CD4-positive, alpha-beta memory T cell (primary cell): Measurements from ENCODE around the gene MICALL2. TPM values are rescaled to one million over a fixed set of nuclear protein-coding genes. Genes with fewer than 3 reads are reported as not detected.
"Not testable (repeated sequence)": the region's sequence is repeated elsewhere in the genome, so short reads cannot be mapped to it uniquely, and the experiment has no call there.

Source experiments
- CTCF ChIA-PET: fragments of 350-600 bp; sonication (Branson Sonifier 250); formaldehyde crosslinking; loops from one replicate; lab custom pipeline; 2021; ENCODE audit warnings: inconsistent platforms; ENCODE audit not compliant: partially characterized antibody; lab: Charles Lee
- POLR2A ChIA-PET: fragments of 350-600 bp; sonication (Branson Sonifier 250); formaldehyde crosslinking; loops from one replicate; lab custom pipeline; 2021; ENCODE audit not compliant: partially characterized antibody; lab: Charles Lee
- DNase-seq, 5 donors: peaks; one replicate each; pipeline versions ENCODE4 v3.0.0 to v3.0.0-alpha.2; 2020 to 2022; ENCODE audit warnings: mixed read lengths in 1 of 5
- H3K27ac ChIP-seq: one replicate; pipeline ENCODE4 v1.7.0; 2013; ENCODE audit warnings: low read depth, low read length
- H3K27me3 ChIP-seq: 2 replicates; pipeline ENCODE4 v1.7.0; 2013; ENCODE audit warnings: mild to moderate bottlenecking, low read length, moderate library complexity; ENCODE audit not compliant: insufficient read depth
- H3K36me3 ChIP-seq: 2 replicates; pipeline ENCODE4 v1.7.0; 2013; ENCODE audit warnings: mild to moderate bottlenecking, low read length, moderate library complexity; ENCODE audit not compliant: insufficient read depth
- H3K4me1 ChIP-seq: 2 replicates; pipeline ENCODE4 v1.7.0; 2013; ENCODE audit warnings: mild to moderate bottlenecking, low read length, moderate library complexity; ENCODE audit not compliant: insufficient read depth
- H3K4me3 ChIP-seq, 2 donors: one replicate each; pipeline ENCODE4 v1.7.0; 2013; ENCODE audit warnings: low read length in 2 of 2, mild to moderate bottlenecking in 1 of 2
- H3K9me3 ChIP-seq, 2 donors: one replicate each; pipeline ENCODE4 v1.7.0; 2013; ENCODE audit warnings: low read length in 2 of 2, control low read depth in 1 of 2; ENCODE audit not compliant: control insufficient read depth in 1 of 2
- H3K27ac Mint-ChIP-seq, 7 donors: one replicate each; pipeline ENCODE4 v1.8.0; 2020 to 2021; ENCODE audit warnings: mixed read lengths in 7 of 7, mild to moderate bottlenecking in 6 of 7, inconsistent platforms in 3 of 7, moderate library complexity in 3 of 7
- H3K27me3 Mint-ChIP-seq, 2 donors: one replicate each; pipeline ENCODE4 v1.8.0; 2020 to 2021; ENCODE audit warnings: mixed read lengths in 2 of 2
- H3K36me3 Mint-ChIP-seq, 2 donors: one replicate each; pipeline ENCODE4 v1.8.0; 2020 to 2021; ENCODE audit warnings: mixed read lengths in 2 of 2, inconsistent platforms in 1 of 2, mild to moderate bottlenecking in 1 of 2
- H3K4me1 Mint-ChIP-seq, 4 donors: one replicate each; pipeline ENCODE4 v1.8.0; 2020 to 2021; ENCODE audit warnings: mixed read lengths in 4 of 4, mild to moderate bottlenecking in 1 of 4
- H3K4me3 Mint-ChIP-seq, 8 donors: one replicate each; pipeline ENCODE4 v1.8.0; 2020 to 2021; ENCODE audit warnings: mixed read lengths in 8 of 8, mild to moderate bottlenecking in 7 of 8, moderate library complexity in 6 of 8, inconsistent platforms in 3 of 8
- H3K9me3 Mint-ChIP-seq, 8 donors: one replicate each; pipeline ENCODE4 v1.8.0; 2020 to 2021; ENCODE audit warnings: mixed read lengths in 8 of 8, mild to moderate bottlenecking in 5 of 8, inconsistent platforms in 3 of 8, moderate library complexity in 1 of 8
- intact Hi-C: fragments of 100-400 bp; cut with micrococcal nuclease; formaldehyde crosslinking; loops from one replicate; pipeline ENCODE4 v1.15.1; 2023
- polyA plus RNA-seq, 2 donors: library from polyadenylated mRNA; unstranded; fragments of 300-500 nt; fragmentation: Illumina TruSeq; gene quantifications; one replicate each; pipeline ENCODE4 v1.2.3, GENCODE V29; 2021
- total RNA-seq, 2 experiments: library from RNA; stranded (reverse); gene quantifications; one replicate each; pipeline ENCODE4 v1.2.3, GENCODE V29; 2021

MICALL2 gene
- total and polyA plus RNA-seq, 4 experiments from 2014 or later = 0.44 to 3.3 (median 2.6) TPM; not detected in 1

DNA sequence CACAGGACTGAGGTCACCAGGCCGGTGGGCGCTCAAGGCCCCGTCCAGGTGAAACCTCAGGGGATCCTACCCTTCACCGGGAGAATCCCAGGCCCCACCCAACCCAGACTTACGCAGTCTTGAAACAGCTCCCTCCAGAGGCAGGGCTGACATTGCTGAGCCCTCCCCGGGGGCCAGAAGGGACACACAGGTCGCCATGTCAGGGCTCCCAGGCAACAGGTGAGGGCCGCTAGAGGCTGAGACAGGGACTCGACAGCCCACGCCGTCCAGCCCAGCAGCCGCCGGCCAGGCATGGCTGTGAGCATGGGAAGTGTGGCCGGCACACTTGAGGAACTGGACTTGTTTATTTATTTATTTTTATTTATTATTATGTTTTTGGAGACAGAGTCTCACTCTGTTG is 10.3 kb downstream of the MICALL2 start:
- H3K4me1 ChIP-seq = no peaks in the 10 kb centered on the region
- no peaks in the 10 kb centered on the region for H3K27me3 Mint-ChIP-seq
- no peaks in the 10 kb centered on the region for H3K36me3 ChIP-seq
- CTCF ChIA-PET = interaction anchor here (0.7 kb wide), 1 partner anchor 25 kb away, joined by 3 read pairs; no protein-coding TSS in a partner anchor
- H3K9me3 Mint-ChIP-seq = no peaks in the 10 kb centered on the region
- H3K9me3 ChIP-seq = no peaks in the 10 kb centered on the region
- intact Hi-C loops = no loop called here
- no peak overlapping the region for H3K4me3 ChIP-seq
- H3K4me1 Mint-ChIP-seq = no peaks in the 10 kb centered on the region
- no peaks in the 10 kb centered on the region for H3K36me3 Mint-ChIP-seq
- no peak overlapping the region for H3K27ac ChIP-seq
- no peaks in the 10 kb centered on the region for H3K27me3 ChIP-seq
- POLR2A ChIA-PET = no interaction called here
- no peak overlapping the region for H3K27ac Mint-ChIP-seq
- H3K4me3 Mint-ChIP-seq = no peak overlapping the region
- no peak for DNase-seq

- CTCF ChIA-PET = no interaction called here
- POLR2A ChIA-PET = no interaction called here
- H3K9me3 Mint-ChIP-seq = no peaks in the 10 kb centered on the region
- no peak overlapping the region for H3K4me3 ChIP-seq
- no peak overlapping the region for H3K27ac Mint-ChIP-seq
- no peak overlapping the region for H3K4me3 Mint-ChIP-seq
- DNase-seq = no peak
- no peaks in the 10 kb centered on the region for H3K27me3 ChIP-seq
- no peaks in the 10 kb centered on the region for H3K36me3 ChIP-seq
- H3K27me3 Mint-ChIP-seq = no peaks in the 10 kb centered on the region
- H3K9me3 ChIP-seq = no peaks in the 10 kb centered on the region
- H3K36me3 Mint-ChIP-seq = no peaks in the 10 kb centered on the region
- H3K4me1 Mint-ChIP-seq = peaks cover 0 to 1% (median 0%) of the 10 kb centered on the region in 4 donors
- no peaks in the 10 kb centered on the region for H3K4me1 ChIP-seq
- intact Hi-C loops = no loop called here
- no peak overlapping the region for H3K27ac ChIP-seq
Observed at GRCh38 chr7:1447551-1448244, 11.6 kb downstream of the MICALL2 start.

DNA sequence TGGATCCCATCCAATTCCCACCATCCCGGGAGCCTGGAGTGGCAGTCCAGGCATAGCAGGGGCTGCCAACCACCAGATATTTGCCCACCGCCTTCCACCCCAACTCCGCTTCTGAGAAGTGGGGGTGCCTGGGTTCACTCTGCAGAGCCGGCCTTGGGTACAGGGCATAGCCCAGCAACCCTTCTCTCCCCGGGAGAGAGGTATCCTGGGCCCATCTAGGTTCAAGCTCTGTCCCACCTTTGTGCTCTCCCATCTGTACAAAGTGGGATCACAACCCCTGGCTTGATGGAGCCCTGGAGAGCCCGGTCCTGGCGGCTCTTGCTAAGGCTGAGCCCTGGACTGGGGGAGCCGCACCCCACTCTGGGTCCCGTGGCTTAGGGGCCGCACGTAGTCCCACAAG is 12.2 kb downstream of the MICALL2 start:
- Histone ChIP-seq H3K27me3 (no peaks in the 10 kb centered on the region), H3K9me3 (no peaks in the 10 kb centered on the region), H3K36me3 (no peaks in the 10 kb centered on the region), H3K4me3 (no peak overlapping the region), H3K4me1 (no peaks in the 10 kb centered on the region), H3K27ac (no peak overlapping the region)
- ChIA-PET CTCF (no interaction called here), POLR2A (no interaction called here)
- Mint-ChIP-seq H3K27me3 (no peaks in the 10 kb centered on the region), H3K36me3 (no peaks in the 10 kb centered on the region), H3K4me1 (peaks cover 0 to 1% (median 0%) of the 10 kb centered on the region in 4 donors), H3K27ac (no peak overlapping the region), H3K4me3 (no peak overlapping the region), H3K9me3 (no peaks in the 10 kb centered on the region)
- intact Hi-C loops = no loop called here
- no peak for DNase-seq

GRCh38 chr7:1446620-1447032 is 12.6 kb downstream of the MICALL2 start:
- no peak for DNase-seq
- H3K9me3 Mint-ChIP-seq = no peaks in the 10 kb centered on the region
- no peaks in the 10 kb centered on the region for H3K36me3 Mint-ChIP-seq
- Histone ChIP-seq H3K4me1 (no peaks in the 10 kb centered on the region), H3K4me3 (no peak overlapping the region), H3K36me3 (no peaks in the 10 kb centered on the region), H3K9me3 (no peaks in the 10 kb centered on the region), H3K27ac (no peak overlapping the region), H3K27me3 (no peaks in the 10 kb centered on the region)
- peaks cover 0 to 1% (median 0%) of the 10 kb centered on the region in 4 donors for H3K4me1 Mint-ChIP-seq
- intact Hi-C loops = no loop called here
- H3K27me3 Mint-ChIP-seq = no peaks in the 10 kb centered on the region
- CTCF ChIA-PET = no interaction called here
- H3K27ac Mint-ChIP-seq = no peak overlapping the region
- H3K4me3 Mint-ChIP-seq = no peak overlapping the region
- POLR2A ChIA-PET = no interaction called here

GRCh38 chr7:1446026-1446425 is 13.2 kb downstream of the MICALL2 start:
- H3K4me1 ChIP-seq, CTCF ChIA-PET, H3K9me3 ChIP-seq, H3K27ac ChIP-seq, POLR2A ChIA-PET, H3K4me3 Mint-ChIP-seq, DNase-seq, H3K27ac Mint-ChIP-seq, H3K4me3 ChIP-seq, H3K27me3 ChIP-seq, H3K36me3 ChIP-seq, H3K4me1 Mint-ChIP-seq, H3K36me3 Mint-ChIP-seq, H3K27me3 Mint-ChIP-seq, H3K9me3 Mint-ChIP-seq, intact Hi-C loops: not testable (repeated sequence)

DNA sequence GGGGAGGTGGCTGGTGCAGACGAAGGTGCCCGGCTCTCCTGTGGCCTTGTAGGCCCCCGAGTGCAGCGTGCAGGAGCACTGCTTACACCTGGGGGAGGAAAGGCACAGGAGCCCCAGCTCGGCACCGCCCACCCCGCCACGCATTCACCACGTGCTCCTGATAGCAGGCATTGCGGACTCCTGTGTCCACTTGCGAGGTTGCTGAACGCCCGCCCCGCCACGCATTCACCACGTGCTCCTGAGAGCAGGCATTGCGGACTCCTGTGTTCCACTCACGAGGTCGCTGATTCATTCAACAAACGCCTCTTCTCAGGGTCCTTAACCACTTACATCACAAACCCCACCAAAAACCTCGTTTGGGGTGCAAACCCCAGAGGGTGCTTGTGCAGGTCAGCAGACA is 13.9 kb downstream of the MICALL2 start:
- Histone ChIP-seq H3K36me3 (no peaks in the 10 kb centered on the region), H3K9me3 (no peaks in the 10 kb centered on the region), H3K27ac (no peak overlapping the region), H3K4me1 (no peaks in the 10 kb centered on the region), H3K27me3 (no peaks in the 10 kb centered on the region), H3K4me3 (no peak overlapping the region)
- ChIA-PET CTCF (no interaction called here), POLR2A (no interaction called here)
- Mint-ChIP-seq H3K9me3 (no peaks in the 10 kb centered on the region), H3K27ac (no peak overlapping the region), H3K27me3 (no peaks in the 10 kb centered on the region), H3K36me3 (no peaks in the 10 kb centered on the region), H3K4me3 (no peak overlapping the region), H3K4me1 (peaks cover 0 to 1% (median 0%) of the 10 kb centered on the region in 4 donors)
- intact Hi-C loops = no loop called here
- no peak for DNase-seq

- peaks cover 0 to 1% (median 0%) of the 10 kb centered on the region in 4 donors for H3K4me1 Mint-ChIP-seq
- H3K36me3 ChIP-seq = no peaks in the 10 kb centered on the region
- H3K4me1 ChIP-seq = no peaks in the 10 kb centered on the region
- intact Hi-C loops = no loop called here
- H3K27ac ChIP-seq = no peak overlapping the region
- no peak overlapping the region for H3K4me3 ChIP-seq
- H3K9me3 Mint-ChIP-seq = no peaks in the 10 kb centered on the region
- no peaks in the 10 kb centered on the region for H3K36me3 Mint-ChIP-seq
- no peaks in the 10 kb centered on the region for H3K27me3 Mint-ChIP-seq
- no peak for DNase-seq
- H3K27ac Mint-ChIP-seq = no peak overlapping the region
- H3K4me3 Mint-ChIP-seq = no peak overlapping the region
- H3K27me3 ChIP-seq = no peaks in the 10 kb centered on the region
- H3K9me3 ChIP-seq = no peaks in the 10 kb centered on the region
- ChIA-PET CTCF (no interaction called here), POLR2A (no interaction called here)
Observed at GRCh38 chr7:1444925-1445322, 14.3 kb downstream of the MICALL2 start.
